ENCODE results near the gene FTO. TPM values are rescaled to one million over a fixed set of nuclear protein-coding genes. Genes with fewer than 3 reads are reported as not detected.
A peak's percentile ranks its signal among the peaks of the same experiment; 100 is the strongest.

FTO gene
- total and polyA plus RNA-seq, 2 of the 13 experiments (the other 11 are each of a cell fraction or from before 2014, with no cell fraction given): 41.6 to 55.8 TPM

DNA sequence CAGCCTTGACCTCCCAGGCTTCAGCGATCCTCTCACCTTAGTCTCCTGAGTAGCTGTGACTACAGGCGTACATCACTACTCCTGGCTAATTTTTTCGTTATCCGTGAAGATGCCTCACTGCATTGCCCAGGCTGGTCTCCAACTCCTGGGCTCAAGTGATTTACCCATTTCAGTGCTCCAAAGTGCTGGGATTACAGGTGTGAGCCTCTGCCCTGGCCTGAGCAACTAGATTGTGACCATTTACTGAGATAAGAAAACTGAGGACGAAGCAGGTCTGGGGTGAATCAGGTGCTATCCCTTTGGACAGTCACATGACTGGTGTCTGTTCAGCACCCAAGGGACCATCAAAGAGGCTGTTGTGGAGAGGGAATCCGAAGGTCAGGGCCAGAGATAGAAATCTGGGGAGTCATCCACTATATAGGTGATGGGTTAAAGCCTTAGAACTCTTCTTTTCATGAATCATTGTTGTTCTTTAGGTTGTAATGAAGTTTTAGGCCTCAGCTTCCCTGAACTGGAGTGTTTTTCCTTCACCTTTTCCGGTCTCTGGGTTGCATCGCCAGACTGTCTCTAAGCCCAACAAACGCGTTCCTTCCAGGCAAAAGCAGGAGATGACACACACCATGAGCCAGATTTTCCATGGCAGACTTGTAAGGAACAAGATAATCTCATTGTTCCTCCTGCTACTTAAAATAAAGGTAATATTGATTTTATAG is 62.5 kb downstream of the FTO start (continued):
- TF ChIP-seq, protein P1, sequence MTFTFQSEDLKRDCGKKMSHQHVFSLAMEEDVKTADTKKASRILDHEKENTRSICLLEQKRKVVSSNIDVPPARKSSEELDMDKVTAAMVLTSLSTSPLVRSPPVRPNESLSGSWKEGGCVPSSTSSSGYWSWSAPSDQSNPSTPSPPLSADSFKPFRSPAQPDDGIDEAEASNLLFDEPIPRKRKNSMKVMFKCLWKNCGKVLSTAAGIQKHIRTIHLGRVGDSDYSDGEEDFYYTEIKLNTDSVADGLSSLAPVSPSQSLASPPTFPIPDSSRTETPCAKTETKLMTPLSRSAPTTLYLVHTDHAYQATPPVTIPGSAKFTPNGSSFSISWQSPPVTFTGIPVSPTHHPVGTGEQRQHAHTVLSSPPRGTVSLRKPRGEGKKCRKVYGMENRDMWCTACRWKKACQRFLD (CRISPR knock-in tag; IDR thresholded peaks at IDR 0.05; ENCODE audit: borderline replicate concordance): no peak
- TF ChIP-seq ZNF350 (CRISPR knock-in tag; IDR thresholded peaks at IDR 0.05; ENCODE audit: borderline replicate concordance, low read depth): peak; percentile 64
- peak; percentile 42; the same call in 1 of the 2 replicates for TF ChIP-seq TBX3 (IDR thresholded peaks at IDR 0.05; ENCODE audit: borderline replicate concordance)
- TF ChIP-seq, protein P2, sequence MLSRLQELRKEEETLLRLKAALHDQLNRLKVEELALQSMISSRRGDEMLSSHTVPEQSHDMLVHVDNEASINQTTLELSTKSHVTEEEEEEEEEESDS (CRISPR knock-in tag; IDR thresholded peaks at IDR 0.05; ENCODE audit: borderline replicate concordance): no peak
- TF ChIP-seq ZSCAN22 (CRISPR knock-in tag; IDR thresholded peaks at IDR 0.05): no peak
- TF ChIP-seq HOXA9 (CRISPR knock-in tag; IDR thresholded peaks at IDR 0.05; ENCODE audit: borderline replicate concordance): no peak
- peak; percentile 79 for TF ChIP-seq HDAC2 (CRISPR knock-in tag; IDR thresholded peaks at IDR 0.05)
- TF ChIP-seq ZMYM2 (CRISPR knock-in tag; IDR thresholded peaks at IDR 0.05): peak; percentile 69
- peak; percentile 93 for TF ChIP-seq ZMYM4 (CRISPR knock-in tag; IDR thresholded peaks at IDR 0.05)
- peak; percentile 85; the same call in 1 of the 2 replicates for TF ChIP-seq RXRA (CRISPR knock-in tag; IDR thresholded peaks at IDR 0.05)
- TF ChIP-seq ZNF570 (CRISPR knock-in tag; IDR thresholded peaks at IDR 0.05; ENCODE audit: borderline replicate concordance): no peak
- TF ChIP-seq ZFP36 (IDR thresholded peaks at IDR 0.05; ENCODE audit: borderline replicate concordance, low read depth, low read length, partially characterized antibody): no peak
- 0 out of 2 replicates have a peak, but pooled peaks have one; percentile 39 for TF ChIP-seq KAT2B (IDR thresholded peaks at IDR 0.05; ENCODE audit: borderline replicate concordance, low read depth, low read length)
- no peak for TF ChIP-seq ZBTB3 (CRISPR knock-in tag; IDR thresholded peaks at IDR 0.05; ENCODE audit: borderline replicate concordance, low read depth)
- TF ChIP-seq RFX3 (CRISPR knock-in tag; IDR thresholded peaks at IDR 0.05): no peak
- 0 out of 2 replicates have a peak, but pooled peaks have one; percentile 28 for TF ChIP-seq MAFF (IDR thresholded peaks at IDR 0.05; ENCODE audit: low read depth, low read length)
- TF ChIP-seq, protein P3, sequence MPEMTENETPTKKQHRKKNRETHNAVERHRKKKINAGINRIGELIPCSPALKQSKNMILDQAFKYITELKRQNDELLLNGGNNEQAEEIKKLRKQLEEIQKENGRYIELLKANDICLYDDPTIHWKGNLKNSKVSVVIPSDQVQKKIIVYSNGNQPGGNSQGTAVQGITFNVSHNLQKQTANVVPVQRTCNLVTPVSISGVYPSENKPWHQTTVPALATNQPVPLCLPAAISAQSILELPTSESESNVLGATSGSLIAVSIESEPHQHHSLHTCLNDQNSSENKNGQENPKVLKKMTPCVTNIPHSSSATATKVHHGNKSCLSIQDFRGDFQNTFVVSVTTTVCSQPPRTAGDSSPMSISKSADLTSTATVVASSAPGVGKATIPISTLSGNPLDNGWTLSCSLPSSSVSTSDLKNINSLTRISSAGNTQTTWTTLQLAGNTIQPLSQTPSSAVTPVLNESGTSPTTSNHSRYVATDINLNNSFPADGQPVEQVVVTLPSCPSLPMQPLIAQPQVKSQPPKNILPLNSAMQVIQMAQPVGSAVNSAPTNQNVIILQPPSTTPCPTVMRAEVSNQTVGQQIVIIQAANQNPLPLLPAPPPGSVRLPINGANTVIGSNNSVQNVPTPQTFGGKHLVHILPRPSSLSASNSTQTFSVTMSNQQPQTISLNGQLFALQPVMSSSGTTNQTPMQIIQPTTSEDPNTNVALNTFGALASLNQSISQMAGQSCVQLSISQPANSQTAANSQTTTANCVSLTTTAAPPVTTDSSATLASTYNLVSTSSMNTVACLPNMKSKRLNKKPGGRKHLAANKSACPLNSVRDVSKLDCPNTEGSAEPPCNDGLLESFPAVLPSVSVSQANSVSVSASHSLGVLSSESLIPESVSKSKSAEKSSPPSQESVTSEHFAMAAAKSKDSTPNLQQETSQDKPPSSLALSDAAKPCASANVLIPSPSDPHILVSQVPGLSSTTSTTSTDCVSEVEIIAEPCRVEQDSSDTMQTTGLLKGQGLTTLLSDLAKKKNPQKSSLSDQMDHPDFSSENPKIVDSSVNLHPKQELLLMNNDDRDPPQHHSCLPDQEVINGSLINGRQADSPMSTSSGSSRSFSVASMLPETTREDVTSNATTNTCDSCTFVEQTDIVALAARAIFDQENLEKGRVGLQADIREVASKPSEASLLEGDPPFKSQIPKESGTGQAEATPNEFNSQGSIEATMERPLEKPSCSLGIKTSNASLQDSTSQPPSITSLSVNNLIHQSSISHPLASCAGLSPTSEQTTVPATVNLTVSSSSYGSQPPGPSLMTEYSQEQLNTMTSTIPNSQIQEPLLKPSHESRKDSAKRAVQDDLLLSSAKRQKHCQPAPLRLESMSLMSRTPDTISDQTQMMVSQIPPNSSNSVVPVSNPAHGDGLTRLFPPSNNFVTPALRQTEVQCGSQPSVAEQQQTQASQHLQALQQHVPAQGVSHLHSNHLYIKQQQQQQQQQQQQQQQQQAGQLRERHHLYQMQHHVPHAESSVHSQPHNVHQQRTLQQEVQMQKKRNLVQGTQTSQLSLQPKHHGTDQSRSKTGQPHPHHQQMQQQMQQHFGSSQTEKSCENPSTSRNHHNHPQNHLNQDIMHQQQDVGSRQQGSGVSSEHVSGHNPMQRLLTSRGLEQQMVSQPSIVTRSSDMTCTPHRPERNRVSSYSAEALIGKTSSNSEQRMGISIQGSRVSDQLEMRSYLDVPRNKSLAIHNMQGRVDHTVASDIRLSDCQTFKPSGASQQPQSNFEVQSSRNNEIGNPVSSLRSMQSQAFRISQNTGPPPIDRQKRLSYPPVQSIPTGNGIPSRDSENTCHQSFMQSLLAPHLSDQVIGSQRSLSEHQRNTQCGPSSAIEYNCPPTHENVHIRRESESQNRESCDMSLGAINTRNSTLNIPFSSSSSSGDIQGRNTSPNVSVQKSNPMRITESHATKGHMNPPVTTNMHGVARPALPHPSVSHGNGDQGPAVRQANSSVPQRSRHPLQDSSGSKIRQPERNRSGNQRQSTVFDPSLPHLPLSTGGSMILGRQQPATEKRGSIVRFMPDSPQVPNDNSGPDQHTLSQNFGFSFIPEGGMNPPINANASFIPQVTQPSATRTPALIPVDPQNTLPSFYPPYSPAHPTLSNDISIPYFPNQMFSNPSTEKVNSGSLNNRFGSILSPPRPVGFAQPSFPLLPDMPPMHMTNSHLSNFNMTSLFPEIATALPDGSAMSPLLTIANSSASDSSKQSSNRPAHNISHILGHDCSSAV (CRISPR knock-in tag; IDR thresholded peaks at IDR 0.05; ENCODE audit: borderline replicate concordance): no peak
- TF ChIP-seq, protein P4, sequence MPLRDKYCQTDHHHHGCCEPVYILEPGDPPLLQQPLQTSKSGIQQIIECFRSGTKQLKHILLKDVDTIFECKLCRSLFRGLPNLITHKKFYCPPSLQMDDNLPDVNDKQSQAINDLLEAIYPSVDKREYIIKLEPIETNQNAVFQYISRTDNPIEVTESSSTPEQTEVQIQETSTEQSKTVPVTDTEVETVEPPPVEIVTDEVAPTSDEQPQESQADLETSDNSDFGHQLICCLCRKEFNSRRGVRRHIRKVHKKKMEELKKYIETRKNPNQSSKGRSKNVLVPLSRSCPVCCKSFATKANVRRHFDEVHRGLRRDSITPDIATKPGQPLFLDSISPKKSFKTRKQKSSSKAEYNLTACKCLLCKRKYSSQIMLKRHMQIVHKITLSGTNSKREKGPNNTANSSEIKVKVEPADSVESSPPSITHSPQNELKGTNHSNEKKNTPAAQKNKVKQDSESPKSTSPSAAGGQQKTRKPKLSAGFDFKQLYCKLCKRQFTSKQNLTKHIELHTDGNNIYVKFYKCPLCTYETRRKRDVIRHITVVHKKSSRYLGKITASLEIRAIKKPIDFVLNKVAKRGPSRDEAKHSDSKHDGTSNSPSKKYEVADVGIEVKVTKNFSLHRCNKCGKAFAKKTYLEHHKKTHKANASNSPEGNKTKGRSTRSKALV (CRISPR knock-in tag; IDR thresholded peaks at IDR 0.05): no peak
